Measurements from ENCODE around the gene MUC15.

DNA sequence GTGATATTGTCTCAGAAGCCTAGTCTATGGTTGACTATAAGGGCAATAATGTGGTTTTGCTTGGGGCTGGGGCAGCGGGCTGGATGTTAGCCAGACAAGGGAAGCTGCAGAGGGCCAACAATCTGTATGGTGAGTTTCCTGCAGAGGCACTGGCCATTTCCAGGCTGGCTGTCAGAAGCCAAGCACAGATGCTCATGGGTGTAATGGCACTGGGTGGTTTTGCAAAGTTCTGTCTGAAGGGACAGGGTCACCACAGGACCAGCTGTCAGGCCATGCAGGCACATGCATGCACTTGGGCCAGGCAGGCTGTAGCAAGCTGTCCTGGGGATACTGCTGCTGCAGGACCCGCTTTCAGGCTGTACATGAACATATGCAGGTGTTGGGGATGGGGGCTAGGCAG is 41.7 kb upstream of the MUC15 start:
- TF ChIP-seq TAF1 (IDR thresholded peaks at IDR 0.05; ENCODE audit: borderline replicate concordance, insufficient read depth, low read length) (no peak), POLR2AphosphoS5 (IDR thresholded peaks at IDR 0.05; ENCODE audit: low read depth, low read length) (no peak), SIN3A (IDR thresholded peaks at IDR 0.05; ENCODE audit: borderline replicate concordance, insufficient read depth, low read length) (no peak), FOXP2 (optimal IDR thresholded peaks at IDR 0.05; ENCODE audit: borderline replicate concordance, extremely low read depth, extremely low read length, insufficient read depth) (no peak)
- TF ChIP-seq, protein P1, sequence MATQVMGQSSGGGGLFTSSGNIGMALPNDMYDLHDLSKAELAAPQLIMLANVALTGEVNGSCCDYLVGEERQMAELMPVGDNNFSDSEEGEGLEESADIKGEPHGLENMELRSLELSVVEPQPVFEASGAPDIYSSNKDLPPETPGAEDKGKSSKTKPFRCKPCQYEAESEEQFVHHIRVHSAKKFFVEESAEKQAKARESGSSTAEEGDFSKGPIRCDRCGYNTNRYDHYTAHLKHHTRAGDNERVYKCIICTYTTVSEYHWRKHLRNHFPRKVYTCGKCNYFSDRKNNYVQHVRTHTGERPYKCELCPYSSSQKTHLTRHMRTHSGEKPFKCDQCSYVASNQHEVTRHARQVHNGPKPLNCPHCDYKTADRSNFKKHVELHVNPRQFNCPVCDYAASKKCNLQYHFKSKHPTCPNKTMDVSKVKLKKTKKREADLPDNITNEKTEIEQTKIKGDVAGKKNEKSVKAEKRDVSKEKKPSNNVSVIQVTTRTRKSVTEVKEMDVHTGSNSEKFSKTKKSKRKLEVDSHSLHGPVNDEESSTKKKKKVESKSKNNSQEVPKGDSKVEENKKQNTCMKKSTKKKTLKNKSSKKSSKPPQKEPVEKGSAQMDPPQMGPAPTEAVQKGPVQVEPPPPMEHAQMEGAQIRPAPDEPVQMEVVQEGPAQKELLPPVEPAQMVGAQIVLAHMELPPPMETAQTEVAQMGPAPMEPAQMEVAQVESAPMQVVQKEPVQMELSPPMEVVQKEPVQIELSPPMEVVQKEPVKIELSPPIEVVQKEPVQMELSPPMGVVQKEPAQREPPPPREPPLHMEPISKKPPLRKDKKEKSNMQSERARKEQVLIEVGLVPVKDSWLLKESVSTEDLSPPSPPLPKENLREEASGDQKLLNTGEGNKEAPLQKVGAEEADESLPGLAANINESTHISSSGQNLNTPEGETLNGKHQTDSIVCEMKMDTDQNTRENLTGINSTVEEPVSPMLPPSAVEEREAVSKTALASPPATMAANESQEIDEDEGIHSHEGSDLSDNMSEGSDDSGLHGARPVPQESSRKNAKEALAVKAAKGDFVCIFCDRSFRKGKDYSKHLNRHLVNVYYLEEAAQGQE (IDR thresholded peaks at IDR 0.05; ENCODE audit: insufficient read depth in 1 of 2, low read depth in 2 of 2, low read length in 2 of 2) = no peak
